ENCODE data around the gene LRRC32. TPM values are rescaled to one million over a fixed set of nuclear protein-coding genes. Genes with fewer than 3 reads are reported as not detected.
A peak's percentile ranks its signal among the peaks of the same experiment; 100 is the strongest.

Gene LRRC32
- total RNA-seq, 1 experiment from 2014 or later, result 43.5 TPM

DNA sequence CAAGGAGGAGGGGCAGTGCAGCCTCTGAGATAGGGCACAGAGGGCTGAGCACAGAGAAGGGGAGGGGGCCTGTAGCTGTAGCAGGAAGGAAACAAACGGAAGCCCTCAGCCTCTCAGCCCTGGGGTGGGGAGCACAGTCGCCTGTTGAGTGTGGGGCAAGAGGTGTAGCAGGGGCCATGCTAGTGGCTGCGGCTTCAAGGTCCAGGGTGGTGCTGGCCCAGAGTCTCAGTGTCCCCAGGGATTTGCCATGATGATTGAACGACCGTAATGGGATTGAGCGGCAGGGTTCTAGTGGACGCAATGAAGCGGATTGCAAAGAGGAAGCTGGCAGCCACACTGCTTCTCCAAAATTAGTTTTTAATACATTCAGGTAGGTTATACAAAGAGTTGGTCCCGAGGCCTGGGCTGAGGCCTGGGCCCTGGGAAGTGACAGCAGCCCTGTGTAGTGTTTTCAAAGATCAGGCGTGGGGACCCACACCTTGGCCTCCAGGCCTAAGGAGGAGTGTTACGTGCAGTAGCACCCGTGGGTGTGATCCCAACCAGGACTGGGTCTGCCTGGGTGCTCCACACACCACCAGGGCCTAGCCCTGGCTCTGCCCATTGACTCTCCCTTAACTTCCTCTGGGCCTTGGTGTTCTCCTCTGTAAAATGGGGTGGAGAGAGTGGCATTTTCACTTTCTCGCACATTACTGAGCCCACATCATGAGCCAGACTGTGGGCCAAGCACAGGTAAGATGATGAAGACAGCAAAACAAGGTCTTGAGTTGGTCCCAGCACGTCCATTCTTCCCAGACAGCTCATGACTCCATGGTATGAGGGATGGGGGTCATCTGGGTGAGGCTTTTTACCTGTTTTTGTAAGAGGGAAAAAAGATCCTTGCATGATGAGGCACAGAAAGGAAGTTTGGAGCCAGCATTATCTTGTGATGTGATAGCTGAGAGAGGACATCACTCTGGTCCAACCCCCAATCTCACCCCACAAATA lies 13.1 kb downstream of the LRRC32 start:
- no peak overlapping the region for H2AFZ ChIP-seq (ENCODE audit: low read length)
- H3K9ac ChIP-seq (ENCODE audit: low read length), result peak overlapping the region; percentile 21; the same call in 1 of the 2 replicates
- H3K27me3 ChIP-seq (ENCODE audit: low read length), result no peaks in the 10 kb centered on the region
- H4K20me1 ChIP-seq (ENCODE audit: insufficient read depth, low read depth, low read length), result no peaks in the 10 kb centered on the region
- H3K9me3 ChIP-seq (ENCODE audit: low read length), result no peaks in the 10 kb centered on the region
- H3K4me1 ChIP-seq (ENCODE audit: low read length), result peaks cover 18% of the 10 kb centered on the region
- no peak for DNase-seq
- H3K27ac ChIP-seq (ENCODE audit: low read length), result no peak overlapping the region
- H3K4me3 ChIP-seq (ENCODE audit: low read length), result no peak overlapping the region
- H3K36me3 ChIP-seq (ENCODE audit: insufficient read depth, low read length), result no peaks in the 10 kb centered on the region; the same call in 1 of the 2 replicates
- H3K79me2 ChIP-seq (ENCODE audit: low read length), result no peaks in the 10 kb centered on the region
- H3K4me2 ChIP-seq (ENCODE audit: low read depth, low read length, poor library complexity, severe bottlenecking), result no peak overlapping the region
- no peaks in the 10 kb centered on the region for H3K9me2 ChIP-seq (replicated peaks; ENCODE audit: insufficient read depth, low read length)

DNA sequence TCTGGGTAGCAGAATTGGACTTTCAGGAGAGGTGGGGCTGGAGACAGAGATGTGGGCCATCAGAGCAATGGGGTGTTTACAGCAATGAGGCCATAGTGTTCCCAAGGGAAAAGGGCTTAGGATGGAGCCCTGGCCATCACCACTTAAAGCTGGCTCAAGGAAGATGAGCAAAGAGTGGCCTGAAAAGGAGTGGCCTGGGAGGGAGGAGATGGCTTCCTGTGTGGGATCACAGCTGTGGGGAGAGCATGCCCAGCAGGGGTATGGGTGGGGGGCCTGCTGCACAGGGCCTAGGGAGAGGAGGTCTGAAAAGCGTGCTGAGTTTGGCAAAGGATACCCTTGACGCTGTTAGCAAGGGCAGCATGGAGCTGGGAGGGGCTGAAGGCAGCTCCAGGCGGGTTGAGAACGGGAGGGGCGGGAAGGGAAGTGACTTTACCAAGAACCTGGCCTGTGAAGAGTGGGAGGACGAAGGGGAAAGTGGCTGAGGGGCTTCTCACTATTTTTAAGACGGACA lies 13.9 kb downstream of the LRRC32 start:
- no peak overlapping the region for H3K4me2 ChIP-seq (ENCODE audit: low read depth, low read length, poor library complexity, severe bottlenecking)
- H3K9ac ChIP-seq (ENCODE audit: low read length), result no peak overlapping the region
- H2AFZ ChIP-seq (ENCODE audit: low read length), result no peak overlapping the region
- H3K4me3 ChIP-seq (ENCODE audit: low read length), result no peak overlapping the region
- H4K20me1 ChIP-seq (ENCODE audit: insufficient read depth, low read depth, low read length), result no peaks in the 10 kb centered on the region
- no peaks in the 10 kb centered on the region for H3K27me3 ChIP-seq (ENCODE audit: low read length)
- no peaks in the 10 kb centered on the region for H3K9me2 ChIP-seq (replicated peaks; ENCODE audit: insufficient read depth, low read length)
- no peaks in the 10 kb centered on the region; the same call in 1 of the 2 replicates for H3K36me3 ChIP-seq (ENCODE audit: insufficient read depth, low read length)
- no peaks in the 10 kb centered on the region for H3K9me3 ChIP-seq (ENCODE audit: low read length)
- no peaks in the 10 kb centered on the region for H3K79me2 ChIP-seq (ENCODE audit: low read length)
- H3K4me1 ChIP-seq (ENCODE audit: low read length), result peaks cover 18% of the 10 kb centered on the region
- no peak for DNase-seq
- no peak overlapping the region for H3K27ac ChIP-seq (ENCODE audit: low read length)

DNA sequence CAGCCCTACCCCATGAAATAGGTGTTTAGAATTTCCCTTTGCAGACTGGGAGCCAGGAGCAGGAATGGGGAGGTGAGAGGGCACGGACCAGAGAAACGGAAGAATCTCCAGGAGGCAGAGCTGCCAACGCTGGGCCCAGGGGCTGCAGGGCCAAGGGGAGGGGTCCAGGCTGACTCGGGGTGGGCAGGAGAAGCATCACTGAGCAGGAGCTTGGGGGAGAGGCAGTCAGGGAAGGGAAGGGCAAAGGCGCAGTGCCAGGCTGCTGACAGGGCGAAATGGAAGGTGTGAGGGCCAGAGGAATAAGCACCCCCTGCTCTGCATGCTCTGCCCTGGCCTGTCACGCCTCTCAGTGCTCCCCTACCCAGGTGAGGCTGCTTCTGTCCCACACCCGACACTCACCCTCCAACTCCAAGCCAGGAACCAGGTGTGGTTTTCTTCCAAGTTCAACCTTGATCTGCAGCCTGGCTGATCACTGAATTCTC lies 14.5 kb downstream of the LRRC32 start:
- H3K9ac ChIP-seq (ENCODE audit: low read length), result no peak overlapping the region
- no peaks in the 10 kb centered on the region for H3K27me3 ChIP-seq (ENCODE audit: low read length)
- no peak overlapping the region for H3K4me3 ChIP-seq (ENCODE audit: low read length)
- H3K4me1 ChIP-seq (ENCODE audit: low read length), result peaks cover 18% of the 10 kb centered on the region
- no peak overlapping the region for H2AFZ ChIP-seq (ENCODE audit: low read length)
- no peaks in the 10 kb centered on the region; the same call in 1 of the 2 replicates for H3K36me3 ChIP-seq (ENCODE audit: insufficient read depth, low read length)
- H4K20me1 ChIP-seq (ENCODE audit: insufficient read depth, low read depth, low read length), result no peaks in the 10 kb centered on the region
- H3K27ac ChIP-seq (ENCODE audit: low read length), result no peak overlapping the region
- H3K9me3 ChIP-seq (ENCODE audit: low read length), result no peaks in the 10 kb centered on the region
- no peaks in the 10 kb centered on the region for H3K9me2 ChIP-seq (replicated peaks; ENCODE audit: insufficient read depth, low read length)
- no peak for DNase-seq
- H3K79me2 ChIP-seq (ENCODE audit: low read length), result no peaks in the 10 kb centered on the region
- no peak overlapping the region for H3K4me2 ChIP-seq (ENCODE audit: low read depth, low read length, poor library complexity, severe bottlenecking)

DNA sequence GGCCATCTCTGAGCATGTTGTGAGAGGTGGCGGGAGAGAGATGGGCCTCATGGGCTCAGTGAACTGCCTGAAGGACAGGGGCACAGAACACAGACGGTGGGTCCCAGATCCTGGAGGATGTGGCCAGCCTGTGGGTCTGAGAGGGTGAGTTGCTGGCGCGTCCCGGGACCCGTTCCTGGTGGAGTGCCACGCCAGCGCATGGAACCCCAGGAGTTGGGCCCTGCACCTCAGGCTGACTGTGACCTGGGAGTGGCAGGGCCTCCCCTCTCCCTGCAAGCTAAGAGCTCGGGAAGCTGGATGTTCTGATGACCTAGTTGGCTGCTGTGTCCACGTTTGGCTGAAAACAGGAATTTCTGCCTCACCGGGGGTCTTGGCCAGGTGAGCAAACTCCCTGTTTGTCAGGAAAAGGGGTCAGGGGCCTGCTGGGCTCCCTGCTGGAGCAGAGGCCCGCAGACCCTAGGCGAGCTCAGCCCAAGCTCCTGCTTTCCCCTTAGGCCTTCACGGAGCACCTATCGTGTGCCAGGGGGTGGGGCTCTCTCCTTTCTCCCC lies 15.0 kb downstream of the LRRC32 start:
- Histone ChIP-seq H3K4me1 (ENCODE audit: low read length) (peaks cover 18% of the 10 kb centered on the region), H3K36me3 (ENCODE audit: insufficient read depth, low read length) (no peaks in the 10 kb centered on the region; the same call in 1 of the 2 replicates), H3K4me3 (ENCODE audit: low read length) (no peak overlapping the region), H2AFZ (ENCODE audit: low read length) (no peak overlapping the region), H3K9me2 (replicated peaks; ENCODE audit: insufficient read depth, low read length) (no peaks in the 10 kb centered on the region), H3K27ac (ENCODE audit: low read length) (no peak overlapping the region), H3K4me2 (ENCODE audit: low read depth, low read length, poor library complexity, severe bottlenecking) (no peak overlapping the region), H4K20me1 (ENCODE audit: insufficient read depth, low read depth, low read length) (no peaks in the 10 kb centered on the region), H3K9ac (ENCODE audit: low read length) (no peak overlapping the region), H3K27me3 (ENCODE audit: low read length) (no peaks in the 10 kb centered on the region), H3K9me3 (ENCODE audit: low read length) (no peaks in the 10 kb centered on the region), H3K79me2 (ENCODE audit: low read length) (no peaks in the 10 kb centered on the region)
- no peak for DNase-seq

DNA sequence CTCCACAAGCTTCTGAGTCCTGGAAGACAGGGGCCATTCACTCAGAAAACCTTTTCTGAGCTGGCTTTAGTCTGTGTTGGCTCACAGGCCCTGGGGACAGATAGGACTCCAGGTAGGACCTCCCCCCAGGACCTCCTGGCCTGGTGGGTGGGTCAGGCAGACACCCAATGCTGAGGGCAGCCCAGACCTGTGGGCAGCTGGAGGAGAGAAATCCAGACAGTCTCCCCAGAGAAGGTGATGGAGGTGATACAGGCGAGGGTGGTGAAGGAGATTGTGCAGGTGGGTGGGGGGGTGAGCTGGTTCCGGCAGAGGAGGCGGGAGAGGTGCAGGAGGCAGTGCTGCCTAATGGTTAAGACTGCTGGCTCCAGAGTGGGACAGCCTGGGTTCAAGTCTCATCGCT lies 15.6 kb downstream of the LRRC32 start:
- no peaks in the 10 kb centered on the region for H3K27me3 ChIP-seq (ENCODE audit: low read length)
- no peak for DNase-seq
- no peak overlapping the region for H3K27ac ChIP-seq (ENCODE audit: low read length)
- H3K4me1 ChIP-seq (ENCODE audit: low read length), result peaks cover 18% of the 10 kb centered on the region
- no peak overlapping the region for H3K4me2 ChIP-seq (ENCODE audit: low read depth, low read length, poor library complexity, severe bottlenecking)
- no peaks in the 10 kb centered on the region for H3K9me3 ChIP-seq (ENCODE audit: low read length)
- no peaks in the 10 kb centered on the region for H3K9me2 ChIP-seq (replicated peaks; ENCODE audit: insufficient read depth, low read length)
- H3K79me2 ChIP-seq (ENCODE audit: low read length), result no peaks in the 10 kb centered on the region
- H3K36me3 ChIP-seq (ENCODE audit: insufficient read depth, low read length), result no peaks in the 10 kb centered on the region; the same call in 1 of the 2 replicates
- no peak overlapping the region for H3K4me3 ChIP-seq (ENCODE audit: low read length)
- H3K9ac ChIP-seq (ENCODE audit: low read length), result no peak overlapping the region
- no peaks in the 10 kb centered on the region for H4K20me1 ChIP-seq (ENCODE audit: insufficient read depth, low read depth, low read length)
- no peak overlapping the region for H2AFZ ChIP-seq (ENCODE audit: low read length)

DNA sequence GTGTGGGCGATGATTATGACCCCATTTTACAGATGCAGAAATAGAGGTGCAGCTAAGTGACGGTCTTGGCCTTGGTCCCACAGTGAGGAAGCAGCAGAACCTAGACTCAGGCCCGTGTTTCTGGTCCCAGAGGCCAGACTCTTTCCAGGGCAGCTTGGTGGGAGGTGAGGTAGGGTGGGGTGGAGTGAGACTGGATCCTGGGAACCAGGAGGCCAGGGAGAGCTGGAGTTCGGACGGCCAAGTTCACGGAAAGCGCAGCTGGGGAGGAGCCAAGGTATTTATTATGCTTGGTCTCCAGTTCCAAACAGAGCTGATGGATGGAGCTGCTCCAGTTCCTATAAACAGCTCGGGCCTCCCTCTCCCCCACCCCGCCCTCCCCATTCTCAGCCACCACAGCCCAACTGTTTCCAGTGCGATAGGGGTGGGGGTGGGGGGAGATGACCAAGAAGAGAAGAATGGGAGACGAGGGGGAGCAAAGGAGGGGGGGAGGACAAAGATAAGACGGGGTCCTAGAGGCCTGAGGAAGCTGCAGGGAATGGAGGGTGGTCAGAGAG lies 16.2 kb downstream of the LRRC32 start:
- no peaks in the 10 kb centered on the region for H3K9me2 ChIP-seq (replicated peaks; ENCODE audit: insufficient read depth, low read length)
- no peaks in the 10 kb centered on the region for H3K27me3 ChIP-seq (ENCODE audit: low read length)
- no peaks in the 10 kb centered on the region for H3K79me2 ChIP-seq (ENCODE audit: low read length)
- peaks cover 18% of the 10 kb centered on the region for H3K4me1 ChIP-seq (ENCODE audit: low read length)
- no peak overlapping the region for H2AFZ ChIP-seq (ENCODE audit: low read length)
- no peak for DNase-seq
- H3K27ac ChIP-seq (ENCODE audit: low read length), result no peak overlapping the region
- no peaks in the 10 kb centered on the region for H4K20me1 ChIP-seq (ENCODE audit: insufficient read depth, low read depth, low read length)
- H3K9ac ChIP-seq (ENCODE audit: low read length), result no peak overlapping the region
- H3K4me2 ChIP-seq (ENCODE audit: low read depth, low read length, poor library complexity, severe bottlenecking), result no peak overlapping the region
- H3K9me3 ChIP-seq (ENCODE audit: low read length), result no peaks in the 10 kb centered on the region
- H3K36me3 ChIP-seq (ENCODE audit: insufficient read depth, low read length), result no peaks in the 10 kb centered on the region; the same call in 1 of the 2 replicates
- H3K4me3 ChIP-seq (ENCODE audit: low read length), result no peak overlapping the region

DNA sequence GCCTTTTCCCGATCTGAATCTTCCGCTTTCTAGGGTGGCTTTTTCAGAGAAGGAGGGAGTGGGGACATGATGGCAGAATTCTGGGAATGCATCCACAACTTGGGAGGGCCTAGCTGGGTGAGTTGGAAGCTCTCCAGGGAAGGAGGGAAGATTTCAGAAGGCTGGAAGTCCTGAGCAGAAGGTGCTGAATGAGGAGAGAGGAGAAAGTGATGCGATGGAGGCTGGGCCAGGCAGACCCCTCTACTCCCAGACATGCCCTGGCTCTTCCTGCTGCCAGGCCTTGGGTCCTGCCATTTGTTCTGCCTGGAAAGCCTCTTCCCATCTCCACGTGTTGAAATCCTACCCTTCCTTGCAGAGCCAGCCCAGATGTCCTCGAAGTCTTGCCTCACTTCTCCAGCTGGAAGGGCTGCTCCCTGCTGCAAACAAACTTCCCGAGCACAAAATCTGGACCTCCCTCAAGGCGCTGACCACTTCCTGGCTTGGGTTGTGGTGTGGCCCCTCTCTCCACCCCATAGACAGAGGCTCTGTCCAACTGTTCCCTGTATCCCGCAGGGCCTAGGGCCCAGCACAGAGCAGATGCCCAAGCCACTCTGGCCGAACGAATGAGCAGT lies 16.8 kb downstream of the LRRC32 start:
- no peak overlapping the region for H3K27ac ChIP-seq (ENCODE audit: low read length)
- no peaks in the 10 kb centered on the region for H3K9me2 ChIP-seq (replicated peaks; ENCODE audit: insufficient read depth, low read length)
- no peak overlapping the region for H3K4me3 ChIP-seq (ENCODE audit: low read length)
- no peaks in the 10 kb centered on the region; the same call in 1 of the 2 replicates for H3K36me3 ChIP-seq (ENCODE audit: insufficient read depth, low read length)
- no peak overlapping the region for H2AFZ ChIP-seq (ENCODE audit: low read length)
- H3K9me3 ChIP-seq (ENCODE audit: low read length), result no peaks in the 10 kb centered on the region
- H3K9ac ChIP-seq (ENCODE audit: low read length), result no peak overlapping the region
- H3K27me3 ChIP-seq (ENCODE audit: low read length), result no peaks in the 10 kb centered on the region; the same call in 1 of the 2 replicates
- no peak for DNase-seq
- no peaks in the 10 kb centered on the region for H4K20me1 ChIP-seq (ENCODE audit: insufficient read depth, low read depth, low read length)
- peaks cover 18% of the 10 kb centered on the region for H3K4me1 ChIP-seq (ENCODE audit: low read length)
- H3K79me2 ChIP-seq (ENCODE audit: low read length), result no peaks in the 10 kb centered on the region
- no peak overlapping the region for H3K4me2 ChIP-seq (ENCODE audit: low read depth, low read length, poor library complexity, severe bottlenecking)
